Activated T-helper 1 cell treated with Interleukin-2 at 50 U/mL for 16 hours (primary cell): ENCODE results near the gene HOXB9.

Experiments used
- DNase-seq: peaks from one replicate; pipeline ENCODE4 v3.0.0-alpha.2; 2020; ENCODE audit warnings: low read depth

The HOXB9 gene

GRCh38 chr17:48639136-48639535 is 13.0 kb upstream of the HOXB9 start:
- no peak for DNase-seq

GRCh38 chr17:48637323-48638260 is 11.4 kb upstream of the HOXB9 start:
- DNase-seq, result no peak

GRCh38 chr17:48636177-48637018 is 10.2 kb upstream of the HOXB9 start:
- DNase-seq, result peak; percentile 48

GRCh38 chr17:48634493-48635208 is 8.5 kb upstream of the HOXB9 start:
- DNase-seq, result no peak

- DNase-seq, result no peak
These were observed 7.1 kb upstream of the HOXB9 start for GRCh38 chr17:48633266-48633677.

- no peak for DNase-seq
These were observed 6.6 kb upstream of the HOXB9 start for GRCh38 chr17:48632579-48633265.

- DNase-seq, result no peak
These were observed 5.8 kb upstream of the HOXB9 start for GRCh38 chr17:48631693-48632578.

GRCh38 chr17:48630925-48631692 is 5.0 kb upstream of the HOXB9 start:
- DNase-seq, result no peak

GRCh38 chr17:48630009-48630924 is 4.1 kb upstream of the HOXB9 start:
- DNase-seq, result no peak

GRCh38 chr17:48629411-48629759 is 3.2 kb upstream of the HOXB9 start:
- no peak for DNase-seq

- DNase-seq, result no peak
These were observed 2.7 kb upstream of the HOXB9 start for GRCh38 chr17:48628649-48629410.

- DNase-seq, result no peak
These were observed 1.7 kb upstream of the HOXB9 start for GRCh38 chr17:48627623-48628521.

- DNase-seq, result no peak
These were observed 1.0 kb upstream of the HOXB9 start for GRCh38 chr17:48627118-48627597.

GRCh38 chr17:48625495-48626244 is 488 bp downstream of the HOXB9 start:
- no peak for DNase-seq

- DNase-seq, result no peak
These were observed 1.3 kb downstream of the HOXB9 start for GRCh38 chr17:48624544-48625494.
